Measurements from ENCODE around the gene ILK.
A peak's percentile ranks its signal among the peaks of the same experiment; 100 is the strongest.

Gene ILK

DNA sequence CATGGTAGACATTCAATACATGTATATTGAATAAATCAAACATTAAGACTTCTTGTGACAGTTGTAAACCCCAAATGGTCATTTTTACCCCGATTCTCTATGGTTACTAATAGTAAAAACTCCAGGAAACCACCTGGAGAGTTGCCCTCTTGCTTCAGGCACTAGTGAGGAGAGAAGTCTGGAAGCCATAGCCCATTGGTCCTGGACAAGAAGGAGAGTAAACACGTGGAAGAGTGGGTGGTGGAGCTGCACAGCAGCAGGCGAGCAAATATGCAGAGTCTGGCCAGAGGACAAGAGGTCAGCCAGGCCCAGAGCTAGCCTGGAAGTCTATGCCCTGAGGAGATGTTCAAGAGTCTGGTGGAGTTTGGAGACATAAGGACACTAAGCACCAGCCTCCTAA lies 34.3 kb downstream of the ILK start:
- no peak for DNase-seq

DNA sequence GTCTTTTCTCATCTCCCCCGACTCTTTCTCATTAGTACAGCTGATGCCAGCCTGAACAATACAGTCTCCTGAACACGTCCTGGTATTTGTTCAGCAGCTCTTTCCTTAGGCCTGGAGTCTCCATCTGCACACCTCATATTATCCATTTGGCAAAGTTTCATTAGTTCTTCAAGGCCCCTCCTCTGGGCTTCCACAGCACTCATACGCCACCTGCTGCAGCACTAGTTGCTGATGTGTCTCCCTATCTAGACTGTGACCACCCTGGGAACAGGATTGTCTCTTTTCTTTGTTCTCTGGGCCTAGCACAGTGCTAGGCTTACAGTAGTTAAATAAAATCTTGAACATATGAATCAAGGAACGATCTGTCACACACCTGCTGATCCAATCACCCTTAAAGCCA lies 34.9 kb downstream of the ILK start:
- no peak for DNase-seq

DNA sequence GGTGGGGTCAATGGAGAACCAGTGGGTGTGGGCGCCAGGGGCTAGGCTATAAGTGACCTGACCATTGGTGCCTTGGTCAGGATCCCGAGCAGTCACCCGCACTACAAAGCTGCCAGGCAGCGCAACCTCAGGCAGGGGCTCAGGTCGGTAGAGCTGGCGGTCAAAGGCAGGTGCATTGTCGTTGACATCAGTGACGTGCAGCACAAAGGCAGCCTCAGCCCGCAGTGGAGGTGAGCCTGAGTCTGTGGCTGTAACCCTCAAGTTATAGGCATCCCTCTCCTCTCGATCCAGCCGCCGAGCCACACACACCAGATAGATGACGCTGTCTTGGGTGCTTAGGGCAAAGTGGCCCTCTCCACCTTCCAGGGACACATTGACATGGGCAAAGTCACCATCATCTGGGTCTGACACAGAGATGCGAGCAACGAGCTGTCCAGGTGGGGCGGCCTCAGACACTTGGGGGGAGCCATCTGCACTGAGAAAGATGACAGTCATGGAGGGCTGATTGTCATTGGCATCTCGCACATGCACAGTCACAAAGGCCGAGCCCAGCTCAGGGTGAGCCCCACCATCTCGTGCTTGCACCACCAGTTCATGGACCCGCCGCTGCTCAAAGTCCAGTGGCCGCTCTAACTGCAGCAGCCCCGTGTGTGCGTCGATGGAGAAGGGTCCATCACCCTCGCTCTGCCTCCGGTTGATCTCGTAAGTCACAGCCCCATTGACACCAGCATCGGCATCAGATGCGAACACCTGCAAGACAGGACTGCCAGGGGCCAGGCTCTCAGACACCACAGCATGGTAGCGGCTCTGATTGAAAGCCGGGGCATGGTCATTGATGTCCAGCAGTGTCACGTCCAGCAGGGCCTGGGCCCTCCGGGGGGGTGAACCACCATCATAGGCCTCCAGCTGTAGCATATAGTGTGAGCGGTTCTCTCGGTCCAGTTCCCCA lies 36.7 kb downstream of the ILK start:
- no peak for DNase-seq

DNA sequence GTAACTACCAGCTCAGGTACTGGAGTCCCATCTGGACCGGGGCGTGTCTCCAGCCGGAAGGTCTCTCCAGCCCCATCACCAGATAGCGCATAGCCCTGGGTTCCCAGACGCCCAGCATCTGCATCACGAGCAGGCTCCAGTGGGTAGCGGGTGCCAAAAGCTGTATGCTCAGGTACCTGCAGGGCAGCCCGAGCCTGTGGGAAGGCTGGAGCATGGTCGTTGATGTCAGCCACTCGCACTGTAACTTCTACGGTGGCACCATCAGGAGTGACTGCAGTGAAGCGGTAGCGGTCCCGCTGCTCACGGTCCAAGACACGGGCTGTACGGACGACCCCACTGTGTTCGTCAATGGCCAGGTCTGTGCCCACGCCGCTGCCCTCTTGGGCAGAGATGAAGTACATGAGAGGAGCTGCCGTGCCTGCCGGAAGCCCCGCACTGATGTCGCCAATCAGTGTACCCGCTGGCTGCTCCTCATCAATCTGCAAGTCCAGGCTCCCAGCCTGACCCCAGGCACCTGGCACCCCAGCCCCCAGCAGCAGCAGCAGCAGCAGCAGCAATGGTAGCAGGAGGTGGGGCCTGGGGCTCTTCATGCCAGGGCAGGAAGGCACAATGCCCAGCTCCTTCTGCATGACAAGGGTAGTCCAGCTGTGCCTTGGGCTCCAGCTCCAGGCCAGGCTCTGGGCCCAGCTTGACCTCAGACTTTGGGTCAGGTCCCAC lies 37.6 kb downstream of the ILK start:
- no peak for DNase-seq

DNA sequence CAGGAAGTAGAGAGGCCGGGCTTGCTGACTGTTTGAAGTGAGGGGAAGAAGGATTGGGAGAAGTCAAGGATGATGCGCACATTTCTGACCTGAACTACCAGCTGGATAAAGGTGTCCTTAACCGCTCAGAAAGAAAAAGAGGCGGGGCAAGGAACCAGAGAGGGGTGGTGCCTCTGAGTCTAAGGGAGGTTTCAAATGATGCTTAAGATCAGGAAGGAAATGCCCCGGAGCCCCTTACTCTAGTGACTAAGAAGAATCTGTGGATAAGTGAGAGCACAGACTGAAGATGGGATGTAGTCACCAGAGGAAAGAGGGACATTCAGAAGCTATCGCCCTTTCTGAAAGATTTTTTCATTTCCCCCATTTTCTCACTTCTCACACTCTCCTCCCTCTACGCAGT lies 39.4 kb downstream of the ILK start:
- DNase-seq = no peak

DNA sequence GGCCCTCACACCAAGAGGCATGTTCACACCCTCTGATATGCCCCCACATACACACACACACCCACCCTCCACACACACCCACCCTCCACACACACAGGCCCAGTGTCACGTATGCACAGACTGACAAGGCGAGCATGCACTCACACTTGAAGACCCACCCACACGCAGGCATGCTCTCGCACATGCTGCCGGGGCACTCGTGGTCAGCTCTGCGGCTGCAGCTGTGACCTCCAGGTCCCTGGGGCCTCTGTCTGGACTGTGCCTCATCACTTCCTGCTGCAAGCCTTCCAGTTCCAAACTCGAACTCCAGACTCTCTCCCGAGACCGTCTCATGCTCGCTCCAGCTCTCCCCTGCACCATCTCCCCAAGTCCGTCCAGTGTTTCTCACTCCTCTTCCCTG lies 42.5 kb downstream of the ILK start:
- peak; percentile 45 to 69 (median 64) for DNase-seq

DNA sequence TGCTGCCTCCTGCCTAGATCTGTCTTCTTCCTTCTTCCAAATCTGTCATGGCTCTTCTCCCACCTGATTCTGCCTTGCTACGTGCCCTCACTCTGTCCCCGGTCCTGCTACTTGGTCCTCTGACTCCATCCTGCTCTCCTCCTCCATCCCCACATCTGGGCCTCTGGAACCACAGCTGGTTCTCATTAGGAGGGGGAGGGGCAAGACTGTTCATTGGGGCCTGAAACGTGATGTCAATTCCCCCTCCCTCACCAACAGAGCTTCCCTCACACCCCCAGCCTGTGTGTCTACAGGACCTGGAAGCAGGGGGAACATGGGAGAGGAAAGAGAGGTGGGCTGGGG lies 43.0 kb downstream of the ILK start:
- no peak for DNase-seq

DNA sequence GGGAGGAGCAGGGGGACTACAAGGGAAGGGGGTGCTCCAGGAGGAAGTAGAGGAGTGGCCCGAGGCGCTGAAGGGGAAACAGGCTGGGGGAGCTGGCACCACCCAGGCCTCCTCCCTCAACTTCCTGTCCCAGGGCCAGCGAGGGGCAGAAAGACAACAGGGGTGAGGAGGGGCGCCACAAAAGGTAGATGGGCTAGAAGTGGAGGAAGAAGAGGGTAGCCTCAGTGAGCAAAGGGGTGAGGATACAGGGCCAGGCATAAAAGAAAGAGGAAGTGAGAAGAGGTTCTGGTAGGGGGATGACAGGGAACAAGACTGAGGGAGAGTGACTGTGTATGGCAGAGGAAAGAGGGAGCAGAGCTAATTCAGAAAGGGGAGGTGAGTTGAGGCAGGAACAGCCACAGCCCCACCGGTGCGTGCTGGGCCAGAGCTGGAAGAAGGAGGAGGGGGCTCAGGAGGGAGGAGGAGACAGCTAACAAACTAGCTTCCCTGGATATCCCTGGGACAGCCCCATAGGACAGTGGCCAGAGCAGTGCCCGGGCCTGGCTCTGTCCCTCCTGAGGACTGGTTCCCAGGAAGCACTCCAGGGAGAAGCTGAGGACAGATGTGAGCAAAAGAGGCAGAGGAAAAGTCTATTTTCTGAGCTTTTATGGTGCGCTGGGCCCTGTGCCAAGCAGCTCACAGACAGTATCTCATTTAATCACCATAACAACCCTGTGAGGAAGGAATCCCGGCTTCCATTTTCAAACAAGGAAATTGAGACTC lies 43.5 kb downstream of the ILK start:
- DNase-seq = peak; percentile 31 to 64 (median 57)

DNA sequence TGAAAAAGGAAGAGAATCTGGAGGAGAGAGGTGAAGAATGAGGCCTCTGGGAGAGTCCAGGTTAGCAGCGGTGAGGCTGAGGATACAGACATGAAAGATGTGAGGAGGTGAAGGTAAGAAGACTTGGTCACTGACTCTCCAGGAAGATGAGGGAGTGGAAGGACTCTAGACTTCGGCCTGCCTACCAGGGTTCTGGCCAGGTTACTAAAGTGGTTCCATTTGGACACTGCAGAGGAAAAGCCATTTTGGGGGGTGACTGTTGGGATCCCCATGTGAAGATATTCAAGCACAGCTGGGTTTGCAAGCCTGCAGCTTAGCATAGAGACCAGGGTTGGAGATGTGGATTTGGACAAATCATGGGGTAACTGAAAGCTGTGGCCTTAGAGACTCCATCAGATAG lies 44.3 kb downstream of the ILK start:
- no peak for DNase-seq

DNA sequence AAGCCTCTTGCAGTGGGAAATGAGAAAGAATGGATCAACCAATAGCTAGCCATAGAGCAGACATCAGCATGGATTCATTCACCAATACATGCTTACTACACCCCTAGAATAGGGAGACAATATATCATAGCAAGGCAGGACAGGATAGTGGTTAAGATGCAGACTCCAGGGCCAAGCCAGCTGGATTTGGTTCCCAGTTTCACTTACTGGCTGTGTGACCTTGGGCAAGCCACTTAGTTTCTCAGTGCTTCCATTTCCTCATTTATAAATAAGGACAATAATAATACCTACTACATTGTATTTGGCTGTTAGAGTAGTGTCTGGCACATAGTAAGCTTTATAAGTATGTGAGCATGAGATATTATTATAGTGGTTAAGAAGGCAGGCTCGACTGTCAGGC lies 44.9 kb downstream of the ILK start:
- peak; percentile 52 to 76 (median 68) for DNase-seq

DNA sequence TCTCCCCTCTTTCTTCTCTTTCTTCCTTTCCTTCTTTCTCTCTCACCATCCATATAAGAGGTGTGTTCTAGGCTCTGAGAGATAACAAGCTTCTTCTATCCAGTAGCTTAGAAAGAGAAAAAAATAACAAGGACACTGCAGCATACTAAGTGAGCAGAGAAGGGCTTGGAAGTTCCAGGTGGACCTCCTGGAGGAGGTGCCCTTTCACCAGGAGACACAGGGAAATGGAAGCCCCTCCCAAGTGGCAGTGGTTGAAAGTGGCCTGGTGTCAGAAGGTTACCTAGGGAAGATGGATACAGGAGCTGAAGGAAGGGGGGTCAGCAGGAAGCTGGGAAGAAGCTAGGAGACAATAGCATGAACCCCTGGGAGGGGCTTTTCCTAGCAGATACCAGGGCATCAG lies 46.5 kb downstream of the ILK start:
- DNase-seq = no peak

DNA sequence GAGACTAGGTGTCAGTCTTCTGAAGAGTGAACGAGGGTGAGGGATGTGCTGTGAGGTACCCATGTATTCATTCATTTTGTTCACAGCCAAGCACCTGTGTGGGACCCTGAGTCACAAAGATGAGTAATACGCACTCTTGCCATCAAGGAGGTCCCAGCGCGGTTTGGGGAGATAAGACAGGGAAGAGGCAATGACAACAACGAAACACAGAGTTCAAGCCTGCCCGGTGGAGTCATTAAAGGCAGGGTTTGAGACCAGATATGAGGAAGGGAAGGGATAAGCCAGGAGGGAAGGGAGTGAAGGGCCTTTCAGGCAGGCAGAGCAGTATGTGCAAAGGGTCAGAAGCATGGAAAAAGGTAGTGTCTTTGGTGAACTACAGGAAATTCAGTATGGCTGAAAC lies 47.4 kb downstream of the ILK start:
- no peak for DNase-seq

DNA sequence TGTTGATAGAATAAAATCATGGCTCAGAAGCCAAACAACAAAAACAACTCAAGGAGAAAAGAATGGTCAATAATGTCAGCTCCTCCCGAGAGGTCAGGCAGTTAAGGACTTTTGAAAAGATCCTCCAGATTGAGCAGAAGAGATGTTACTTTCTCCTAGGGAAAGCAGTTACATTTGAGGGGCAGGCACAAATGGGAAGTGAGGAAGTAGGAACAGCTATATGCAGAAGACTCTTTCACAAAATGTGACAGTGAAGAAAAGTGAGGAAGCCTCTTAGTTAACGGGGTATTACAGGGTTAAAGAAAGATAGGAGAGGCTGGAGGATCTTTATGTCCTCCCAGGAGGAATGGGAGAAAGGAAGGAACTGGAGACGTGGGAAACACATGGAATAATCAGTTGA lies 48.6 kb downstream of the ILK start:
- DNase-seq = peak in 3 of 4 experiments; percentile 16 to 52 (median 37)

DNA sequence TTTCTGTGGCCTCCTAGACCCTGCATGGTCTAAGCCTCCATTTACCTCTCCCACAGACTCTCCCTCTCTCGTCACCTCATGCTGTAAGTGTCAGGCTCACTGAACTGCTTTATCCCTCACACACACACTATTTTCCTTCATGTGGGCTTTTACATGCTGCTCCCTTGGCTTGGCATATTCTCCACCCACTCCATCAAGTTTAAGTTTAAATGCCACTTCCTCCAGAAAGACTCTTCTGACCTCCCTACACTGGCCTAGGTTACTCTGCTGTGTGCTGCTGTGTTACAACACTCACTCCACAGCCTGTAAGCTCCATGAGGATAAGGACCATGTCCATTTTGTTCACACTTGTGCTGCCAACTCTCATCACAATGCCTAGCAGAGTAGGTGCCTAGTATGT lies 49.5 kb downstream of the ILK start:
- DNase-seq = peak; percentile 51 to 74 (median 64)

DNA sequence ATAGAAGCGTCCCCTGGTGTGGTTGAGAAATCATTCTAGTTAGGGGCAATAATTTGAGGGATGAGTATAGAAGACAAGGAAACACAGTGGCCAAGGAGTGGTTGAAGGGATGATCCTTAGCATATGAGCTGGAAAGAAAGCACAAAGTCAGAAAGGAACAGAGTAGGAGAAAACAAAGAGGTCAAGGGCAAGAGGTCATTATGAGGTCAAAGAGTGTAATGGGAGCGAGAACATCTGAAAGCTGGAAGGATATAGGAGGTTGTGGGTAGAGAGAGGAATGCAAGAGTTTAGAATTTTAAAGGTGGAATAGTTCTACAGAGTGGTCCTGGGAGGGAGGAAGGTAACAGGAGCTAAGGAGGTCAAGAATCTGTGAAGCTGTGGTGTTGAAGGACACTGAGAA lies 50.1 kb downstream of the ILK start:
- DNase-seq = no peak

DNA sequence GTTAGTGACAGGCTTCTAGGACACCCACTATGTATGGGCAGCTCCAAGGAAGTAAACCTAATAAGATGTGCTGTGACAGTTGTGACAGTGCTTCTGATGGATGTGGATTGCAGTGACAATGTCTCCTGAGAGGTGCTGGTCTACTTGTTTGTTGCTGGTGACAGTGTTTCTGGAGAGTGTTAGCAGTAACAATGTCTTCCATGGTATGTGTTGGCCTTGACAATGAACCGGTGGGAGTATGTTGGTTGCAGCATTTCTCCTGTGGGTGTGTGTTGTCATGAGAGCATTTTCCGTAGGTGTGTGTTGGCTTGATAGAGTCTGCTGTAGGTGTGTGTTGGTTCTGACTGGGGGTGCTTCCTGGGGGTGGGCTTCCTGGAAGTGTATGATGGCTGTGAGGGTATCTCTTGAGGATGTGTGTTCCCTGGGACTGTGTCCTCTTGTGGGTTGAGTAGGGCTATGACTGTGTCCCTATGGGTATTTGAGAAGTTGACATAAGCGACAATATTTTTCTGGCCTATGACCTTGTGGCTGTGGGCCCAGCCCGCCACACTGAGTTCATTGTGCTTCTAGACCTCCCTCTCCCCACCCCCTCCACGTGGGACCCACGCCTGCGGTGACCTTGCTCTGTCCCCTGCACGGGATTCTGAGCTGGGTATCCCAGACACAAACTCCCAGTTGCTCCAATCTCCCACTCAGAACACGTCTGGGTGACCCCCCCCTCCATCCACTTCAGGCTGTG lies 50.9 kb downstream of the ILK start:
- DNase-seq = peak in 2 of 4 experiments; percentile 23 to 27

DNA sequence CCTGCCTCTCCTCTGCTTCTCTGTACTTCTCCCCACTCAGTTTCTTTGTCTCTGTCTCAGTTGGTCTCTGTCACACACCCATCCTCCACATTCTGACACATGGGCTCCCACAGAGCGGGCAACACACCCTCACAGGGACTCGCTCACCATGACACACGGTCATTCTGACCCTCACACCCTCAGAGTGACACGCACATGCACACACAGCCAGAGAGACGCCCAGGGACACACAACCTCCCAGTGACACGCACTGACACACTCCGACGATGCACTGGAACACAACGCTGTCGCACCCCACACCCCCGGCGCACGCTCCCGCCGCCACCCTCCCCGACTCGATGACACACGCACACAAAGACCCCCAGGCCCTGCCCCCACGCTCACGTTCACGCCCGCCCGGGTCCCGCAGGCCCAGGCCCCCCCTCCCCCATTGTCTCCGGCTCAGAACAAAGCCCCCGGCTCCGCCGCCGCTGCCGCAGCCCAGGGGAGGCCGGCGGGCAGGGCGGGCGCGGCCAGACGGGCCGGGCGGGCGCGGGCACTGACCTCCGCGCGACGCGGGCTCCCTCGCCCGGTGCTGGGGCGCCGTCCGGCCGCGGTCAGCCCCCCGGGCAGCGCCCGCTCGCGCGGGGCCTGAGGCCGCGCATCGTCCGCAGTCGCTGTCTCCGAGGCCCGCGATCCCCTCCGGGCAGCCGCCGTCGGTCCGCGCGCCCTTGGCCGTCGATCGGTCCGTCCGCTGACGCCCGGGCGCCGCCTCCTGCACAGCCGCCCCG lies 51.6 kb downstream of the ILK start:
- peak in 3 of 4 experiments; percentile 21 to 48 (median 31) for DNase-seq

DNA sequence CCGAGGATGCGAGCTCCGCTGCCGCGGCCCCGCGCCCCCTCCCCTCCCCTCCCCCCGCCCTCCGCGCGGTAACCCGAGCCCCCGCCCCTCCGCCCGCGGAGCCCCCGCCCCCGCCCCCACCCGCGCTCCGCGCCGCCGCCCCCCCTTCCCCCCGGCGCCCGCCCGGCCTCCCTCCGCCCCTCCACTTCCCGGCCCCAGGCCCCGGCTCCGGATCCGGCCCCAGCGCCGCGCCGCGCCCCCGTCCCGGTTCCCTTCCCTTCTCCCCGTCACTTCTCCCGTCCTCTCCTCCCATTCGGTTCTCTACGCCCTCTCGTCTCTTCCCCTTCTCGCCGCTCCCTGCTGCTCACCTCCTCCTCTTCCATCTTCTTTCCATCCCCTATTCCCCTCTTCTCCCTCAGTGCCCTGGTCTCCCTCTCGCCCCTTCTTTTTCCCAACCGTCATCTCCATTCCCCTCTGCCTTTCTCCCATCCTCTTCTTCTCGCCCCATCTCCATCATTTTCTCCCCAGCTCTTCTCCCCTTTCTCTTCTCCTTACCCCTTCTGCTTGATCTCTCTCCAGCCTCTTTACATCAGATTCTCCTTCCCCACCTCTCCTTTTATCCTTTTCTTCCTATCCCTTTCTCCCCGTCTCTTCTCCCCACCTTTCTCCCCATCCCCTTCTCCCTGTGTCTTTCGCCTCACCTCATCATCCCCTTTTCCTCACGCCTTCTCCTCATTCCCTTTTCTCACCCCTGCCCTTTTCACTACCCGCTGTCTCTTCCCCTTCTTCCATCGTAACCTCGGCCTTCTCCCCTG lies 52.4 kb downstream of the ILK start, which contains the start of gene DCHS1:
Gene DCHS1 (minus strand): TSS at position 20 of the 794 bp plus-strand sequence. CDS start 14,196 bp downstream, outside the sequence.
- peak in 3 of 4 experiments; percentile 20 to 49 (median 41) for DNase-seq

DNA sequence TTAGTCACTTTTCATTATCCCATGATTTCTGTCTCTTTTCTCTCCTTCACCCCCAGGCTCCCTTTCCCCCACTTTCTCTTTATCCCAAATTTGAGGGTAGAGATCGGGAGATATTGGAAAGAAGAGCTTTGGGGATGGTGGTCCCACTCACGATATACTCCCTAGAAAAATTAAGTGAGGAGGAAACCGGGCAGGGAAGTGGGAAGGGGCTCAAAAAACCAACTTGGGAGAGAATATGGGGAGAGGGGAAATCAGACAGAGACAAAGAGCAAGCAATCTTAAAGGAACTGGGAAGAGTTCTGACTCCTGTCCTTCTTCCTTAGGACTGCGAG lies 53.0 kb downstream of the ILK start:
- no peak for DNase-seq

DNA sequence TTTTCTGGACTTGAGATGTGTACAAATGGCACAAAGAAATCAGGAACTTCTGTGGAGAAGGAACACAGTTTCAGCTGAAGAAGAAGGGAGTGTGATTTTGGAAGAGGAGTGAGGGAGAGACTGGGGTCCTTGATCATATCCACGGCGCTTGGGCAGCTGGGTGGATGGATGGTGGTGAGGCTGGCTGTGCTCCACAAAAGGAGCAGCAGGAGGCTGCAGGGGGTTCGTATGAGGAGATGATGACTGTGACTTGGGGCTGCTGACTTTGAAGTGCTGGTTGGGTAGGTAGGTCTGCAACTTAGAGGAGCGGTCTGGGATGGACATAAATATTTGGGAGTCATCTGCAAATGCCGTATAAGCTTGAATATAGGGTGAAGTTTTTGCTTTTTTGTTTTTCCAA lies 53.4 kb downstream of the ILK start:
- DNase-seq = no peak

DNA sequence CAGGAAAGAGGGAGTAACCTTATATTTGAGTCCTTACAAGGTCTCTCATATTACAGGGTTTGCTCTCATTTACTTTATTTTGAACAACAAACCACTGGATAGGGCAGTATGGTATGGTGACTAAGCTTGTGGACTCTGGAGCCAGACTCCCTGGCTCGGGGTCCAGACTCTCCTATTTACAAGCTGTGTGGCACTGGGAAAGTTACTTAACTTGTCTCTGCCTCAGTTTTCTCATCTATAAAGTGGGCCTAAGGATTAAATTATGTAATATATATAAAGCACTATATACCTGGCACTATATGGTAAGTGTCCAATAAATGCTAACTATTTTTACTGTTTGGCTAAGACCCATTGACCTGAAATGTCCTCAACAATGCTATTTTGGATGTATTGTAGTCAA lies 53.8 kb downstream of the ILK start:
- no peak for DNase-seq
